OCI-LY3 (cell line): ENCODE results near the gene SPC24.
"Not testable (repeated sequence)": the region's sequence is repeated elsewhere in the genome, so short reads cannot be mapped to it uniquely, and the experiment has no call there.

Experiments used
- CTCF ChIP-seq: fragments of 200-600, 300-600 bp; sonication (generic); IDR thresholded peaks from 2 replicates; pipeline ENCODE4 v1.5.1; 2014; ENCODE audit warnings: antibody characterized with exemption, low read length, low read depth
- EZH2phosphoT487 ChIP-seq: fragments of 200-600 bp; shearing (Covaris generic); IDR thresholded peaks from 2 replicates; pipeline ENCODE4 v1.6.1; 2018; ENCODE audit warnings: antibody characterized with exemption, mixed run types, low read depth

GRCh38 chr19:11140023-11140538 is 15.5 kb downstream of the SPC24 start:
- not testable (repeated sequence) for TF ChIP-seq CTCF, EZH2phosphoT487
